ENCODE measurements around the gene CAVIN1. TPM values are rescaled to one million over a fixed set of nuclear protein-coding genes. Genes with fewer than 3 reads are reported as not detected.

The CAVIN1 gene
- total RNA-seq, 4 donors from 2014 or later: 619 to 1,181 (median 1,019) TPM

DNA sequence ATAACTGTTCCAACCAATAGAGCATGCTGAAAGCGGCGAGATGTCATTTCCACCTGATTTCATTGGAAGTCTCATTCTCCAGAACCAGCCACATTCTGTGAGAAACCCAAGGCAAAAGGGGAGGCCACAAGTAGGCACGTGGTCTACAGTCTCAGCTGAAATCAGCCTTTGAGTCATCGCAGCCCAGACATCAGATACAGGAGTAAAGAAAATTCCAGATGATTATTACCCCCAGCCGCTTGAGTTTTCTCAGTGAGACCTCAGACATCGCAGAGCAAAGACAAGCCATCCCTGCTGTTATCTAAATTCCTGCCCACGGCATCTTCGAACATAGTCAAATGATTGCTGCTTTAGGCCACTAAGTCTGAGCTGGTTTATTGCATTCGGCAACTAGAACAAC, 57.9 kb downstream of the CAVIN1 start:
- WGBS: 87% methylated on average over 9 of the region's 9 CpGs
- Histone ChIP-seq H3K36me3 (peaks cover 0 to 9% (median 0%) of the 10 kb centered on the region in 4 donors), H3K27me3 (no peaks in the 10 kb centered on the region), H3K4me3 (no peak overlapping the region), H3K27ac (replicated peaks in 1 of 4) (peak overlapping the region in 3 of 4 donors; percentile 2 to 66 (median 60)), H3K4me1 (peaks cover 72 to 94% (median 87%) of the 10 kb centered on the region in 4 donors), H3K9me3 (no peaks in the 10 kb centered on the region)
- DNase-seq (ENCODE audit: extremely low spot score): no peak
- intact Hi-C loops (cut with DNase I): no loop called here
- TF ChIP-seq POLR2AphosphoS5 (IDR thresholded peaks at IDR 0.05) (no peak), EP300 (IDR thresholded peaks at IDR 0.05) (no peak), POLR2A (IDR thresholded peaks at IDR 0.05; ENCODE audit: low read depth) (no peak)
- TF ChIP-seq, protein P1, sequence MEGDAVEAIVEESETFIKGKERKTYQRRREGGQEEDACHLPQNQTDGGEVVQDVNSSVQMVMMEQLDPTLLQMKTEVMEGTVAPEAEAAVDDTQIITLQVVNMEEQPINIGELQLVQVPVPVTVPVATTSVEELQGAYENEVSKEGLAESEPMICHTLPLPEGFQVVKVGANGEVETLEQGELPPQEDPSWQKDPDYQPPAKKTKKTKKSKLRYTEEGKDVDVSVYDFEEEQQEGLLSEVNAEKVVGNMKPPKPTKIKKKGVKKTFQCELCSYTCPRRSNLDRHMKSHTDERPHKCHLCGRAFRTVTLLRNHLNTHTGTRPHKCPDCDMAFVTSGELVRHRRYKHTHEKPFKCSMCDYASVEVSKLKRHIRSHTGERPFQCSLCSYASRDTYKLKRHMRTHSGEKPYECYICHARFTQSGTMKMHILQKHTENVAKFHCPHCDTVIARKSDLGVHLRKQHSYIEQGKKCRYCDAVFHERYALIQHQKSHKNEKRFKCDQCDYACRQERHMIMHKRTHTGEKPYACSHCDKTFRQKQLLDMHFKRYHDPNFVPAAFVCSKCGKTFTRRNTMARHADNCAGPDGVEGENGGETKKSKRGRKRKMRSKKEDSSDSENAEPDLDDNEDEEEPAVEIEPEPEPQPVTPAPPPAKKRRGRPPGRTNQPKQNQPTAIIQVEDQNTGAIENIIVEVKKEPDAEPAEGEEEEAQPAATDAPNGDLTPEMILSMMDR (IDR thresholded peaks at IDR 0.05): no peak

DNA sequence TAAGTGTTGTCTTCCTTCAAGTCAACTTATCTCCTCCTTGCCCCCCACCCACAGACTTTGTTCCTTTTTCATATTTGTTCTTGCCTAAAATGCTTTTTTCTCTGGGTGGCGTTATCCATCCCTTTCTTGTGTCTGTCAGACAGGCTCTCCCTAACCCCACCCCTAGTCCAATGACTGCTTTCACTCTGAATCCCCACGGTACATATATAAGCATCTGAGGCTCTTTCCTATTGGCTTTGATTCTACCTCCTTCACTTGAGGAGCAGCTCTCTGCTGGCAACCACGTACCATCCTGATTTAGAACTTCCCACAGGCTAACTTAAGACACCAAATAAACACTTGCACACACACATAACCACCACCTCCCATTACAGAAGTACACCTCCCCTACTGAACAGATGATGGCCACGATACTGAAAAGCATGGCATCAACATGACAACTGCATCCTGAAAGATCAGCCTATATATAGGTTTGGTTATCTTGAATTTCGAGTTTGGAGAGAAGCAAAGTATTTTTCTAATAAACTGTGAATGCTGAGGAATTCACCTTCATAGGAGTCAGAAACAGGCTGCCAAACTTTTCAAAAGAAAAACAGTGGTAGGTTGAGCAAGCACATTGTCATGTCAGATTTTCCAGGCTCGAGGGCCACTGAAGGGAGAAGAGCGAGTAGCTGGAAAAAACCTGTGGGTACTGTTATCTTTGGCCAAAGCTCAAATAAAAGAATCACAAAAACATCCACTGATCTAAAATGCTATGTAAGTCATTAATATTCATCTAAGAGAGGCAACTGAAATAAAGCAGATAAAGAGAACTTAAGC, 59.1 kb downstream of the CAVIN1 start:
- intact Hi-C loops (cut with DNase I): no loop called here
- TF ChIP-seq EP300 (IDR thresholded peaks at IDR 0.05) (no peak), POLR2AphosphoS5 (IDR thresholded peaks at IDR 0.05) (no peak), POLR2A (IDR thresholded peaks at IDR 0.05; ENCODE audit: low read depth) (no peak)
- TF ChIP-seq, protein P1 (IDR thresholded peaks at IDR 0.05): no peak
- Histone ChIP-seq H3K36me3 (peaks cover 0 to 2% (median 0%) of the 10 kb centered on the region in 4 donors), H3K27me3 (no peaks in the 10 kb centered on the region), H3K9me3 (no peaks in the 10 kb centered on the region), H3K27ac (replicated peaks in 1 of 4) (peak overlapping the region; percentile 57 to 66 (median 62)), H3K4me3 (peak overlapping the region in 1 of 4 donors; percentile 3), H3K4me1 (peaks cover 77 to 96% (median 94%) of the 10 kb centered on the region in 4 donors)
- no peak for DNase-seq (ENCODE audit: extremely low spot score)
- WGBS: 36% methylated on average over 7 of the region's 7 CpGs

DNA sequence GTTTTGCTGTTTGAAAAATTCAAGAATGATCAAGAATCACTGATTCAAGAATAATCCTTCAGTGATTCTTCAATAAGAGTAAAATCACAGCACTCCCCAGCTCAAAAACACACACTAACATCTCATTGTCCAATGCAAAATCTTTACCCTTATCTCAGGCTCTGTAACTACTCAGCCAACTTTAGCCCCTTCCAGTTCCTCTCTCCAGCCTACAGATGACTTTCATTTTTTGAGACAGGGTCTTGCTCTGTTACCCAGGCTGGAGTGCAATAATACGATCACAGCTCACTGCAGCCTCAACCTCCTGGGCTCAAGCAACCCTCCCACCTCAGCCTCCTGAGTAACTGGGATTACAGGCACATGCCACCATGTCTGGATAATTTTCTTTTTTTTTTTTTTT, 59.8 kb downstream of the CAVIN1 start:
- Histone ChIP-seq H3K4me1 (peaks cover 81 to 99% (median 94%) of the 10 kb centered on the region in 4 donors), H3K4me3 (no peak overlapping the region), H3K36me3 (peaks cover 0 to 2% (median 0%) of the 10 kb centered on the region in 4 donors), H3K27me3 (no peaks in the 10 kb centered on the region), H3K27ac (replicated peaks in 1 of 4) (peak overlapping the region; percentile 57 to 66 (median 62)), H3K9me3 (no peaks in the 10 kb centered on the region)
- TF ChIP-seq, protein P1 (IDR thresholded peaks at IDR 0.05): no peak
- TF ChIP-seq POLR2A (IDR thresholded peaks at IDR 0.05; ENCODE audit: low read depth) (no peak), POLR2AphosphoS5 (IDR thresholded peaks at IDR 0.05) (no peak), EP300 (IDR thresholded peaks at IDR 0.05) (no peak)
- 84% methylated on average over 1 of the region's 1 CpG for WGBS
- no peak for DNase-seq (ENCODE audit: extremely low spot score)
- intact Hi-C loops (cut with DNase I): no loop called here

DNA sequence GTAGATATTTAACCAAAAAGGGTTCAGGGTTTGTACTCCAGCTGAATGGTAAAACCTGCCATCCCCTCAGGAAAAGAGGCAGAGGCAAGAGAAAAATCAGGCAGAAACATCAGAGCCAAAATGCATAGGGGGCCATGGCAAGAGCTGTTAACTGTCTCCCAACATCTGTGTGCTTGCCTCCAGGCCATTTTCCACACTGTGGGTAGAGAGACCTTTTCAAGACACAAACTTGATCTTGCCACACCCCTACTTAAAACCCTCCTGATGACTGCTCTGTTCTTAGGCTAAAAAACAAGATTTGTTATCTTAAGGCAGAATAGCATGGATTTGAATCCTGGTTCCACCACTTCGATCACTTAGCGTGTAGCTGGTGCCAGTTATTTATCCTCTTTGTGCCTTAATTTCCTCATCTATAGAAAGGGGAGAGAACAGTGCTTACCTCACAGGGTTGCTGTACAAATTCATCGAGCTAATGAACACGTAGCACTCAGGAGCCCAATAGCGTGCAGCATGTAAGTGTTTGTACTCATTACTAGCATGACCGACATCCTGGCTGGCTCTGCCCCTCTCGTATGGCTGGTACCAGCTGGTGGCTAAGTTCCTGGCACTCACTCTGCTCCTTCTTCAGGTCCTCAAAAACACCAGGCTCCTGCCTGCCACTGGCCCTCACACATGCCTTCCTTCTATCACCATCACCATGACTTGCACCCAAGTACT, 60.7 kb downstream of the CAVIN1 start:
- Histone ChIP-seq H3K27ac (replicated peaks in 1 of 4) (peak overlapping the region; percentile 37 to 66 (median 62)), H3K4me3 (no peak overlapping the region), H3K36me3 (peaks cover 0 to 2% (median 0%) of the 10 kb centered on the region in 4 donors), H3K27me3 (no peaks in the 10 kb centered on the region), H3K9me3 (no peaks in the 10 kb centered on the region), H3K4me1 (peaks cover 74 to 99% (median 93%) of the 10 kb centered on the region in 4 donors)
- no peak for DNase-seq (ENCODE audit: extremely low spot score)
- intact Hi-C loops (cut with DNase I): no loop called here
- TF ChIP-seq EP300 (IDR thresholded peaks at IDR 0.05) (no peak), POLR2AphosphoS5 (IDR thresholded peaks at IDR 0.05) (no peak), POLR2A (IDR thresholded peaks at IDR 0.05; ENCODE audit: low read depth) (no peak)
- TF ChIP-seq, protein P1 (IDR thresholded peaks at IDR 0.05): no peak
- WGBS: 83% methylated on average over 7 of the region's 7 CpGs
